ENCODE measurements around the gene NOXO1.

DNA sequence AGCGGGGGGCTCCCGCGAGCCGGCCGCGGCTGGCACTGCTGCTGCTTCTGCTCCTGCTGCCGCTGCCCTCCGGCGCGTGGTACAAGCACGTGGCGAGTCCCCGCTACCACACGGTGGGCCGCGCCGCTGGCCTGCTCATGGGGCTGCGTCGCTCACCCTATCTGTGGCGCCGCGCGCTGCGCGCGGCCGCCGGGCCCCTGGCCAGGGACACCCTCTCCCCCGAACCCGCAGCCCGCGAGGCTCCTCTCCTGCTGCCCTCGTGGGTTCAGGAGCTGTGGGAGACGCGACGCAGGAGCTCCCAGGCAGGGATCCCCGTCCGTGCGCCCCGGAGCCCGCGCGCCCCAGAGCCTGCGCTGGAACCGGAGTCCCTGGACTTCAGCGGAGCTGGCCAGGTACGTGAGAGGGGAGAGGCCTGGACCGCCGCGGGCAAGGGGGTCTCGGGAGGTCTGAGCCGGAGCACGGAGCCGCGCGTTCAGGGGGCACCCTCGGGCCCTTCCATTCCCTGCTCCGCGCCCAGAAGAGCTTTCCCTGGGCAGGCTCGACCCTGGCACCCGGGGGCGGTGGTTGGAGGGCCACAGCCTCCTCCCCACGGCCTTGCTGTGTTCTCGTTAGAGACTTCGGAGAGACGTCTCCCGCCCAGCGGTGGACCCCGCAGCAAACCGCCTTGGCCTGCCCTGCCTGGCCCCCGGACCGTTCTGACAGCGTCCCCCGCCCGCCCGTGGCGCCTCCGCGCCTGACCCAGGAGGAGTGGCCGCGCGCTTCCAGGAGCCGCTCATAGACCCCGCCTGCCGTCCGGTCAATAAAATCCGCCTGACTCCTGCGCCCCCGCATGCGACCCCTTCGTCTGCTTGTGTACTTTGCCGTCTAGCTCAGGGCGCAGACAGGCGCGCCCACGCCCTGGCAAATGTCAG is 38.9 kb upstream of the NOXO1 start:
- TF ChIP-seq, protein P1, sequence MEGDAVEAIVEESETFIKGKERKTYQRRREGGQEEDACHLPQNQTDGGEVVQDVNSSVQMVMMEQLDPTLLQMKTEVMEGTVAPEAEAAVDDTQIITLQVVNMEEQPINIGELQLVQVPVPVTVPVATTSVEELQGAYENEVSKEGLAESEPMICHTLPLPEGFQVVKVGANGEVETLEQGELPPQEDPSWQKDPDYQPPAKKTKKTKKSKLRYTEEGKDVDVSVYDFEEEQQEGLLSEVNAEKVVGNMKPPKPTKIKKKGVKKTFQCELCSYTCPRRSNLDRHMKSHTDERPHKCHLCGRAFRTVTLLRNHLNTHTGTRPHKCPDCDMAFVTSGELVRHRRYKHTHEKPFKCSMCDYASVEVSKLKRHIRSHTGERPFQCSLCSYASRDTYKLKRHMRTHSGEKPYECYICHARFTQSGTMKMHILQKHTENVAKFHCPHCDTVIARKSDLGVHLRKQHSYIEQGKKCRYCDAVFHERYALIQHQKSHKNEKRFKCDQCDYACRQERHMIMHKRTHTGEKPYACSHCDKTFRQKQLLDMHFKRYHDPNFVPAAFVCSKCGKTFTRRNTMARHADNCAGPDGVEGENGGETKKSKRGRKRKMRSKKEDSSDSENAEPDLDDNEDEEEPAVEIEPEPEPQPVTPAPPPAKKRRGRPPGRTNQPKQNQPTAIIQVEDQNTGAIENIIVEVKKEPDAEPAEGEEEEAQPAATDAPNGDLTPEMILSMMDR (IDR thresholded peaks at IDR 0.05): no peak
- TF ChIP-seq POLR2A (IDR thresholded peaks at IDR 0.05): no peak

Data from lower leg skin (tissue), 3 donors.